PC-9 (cell line): Measurements from ENCODE around the gene OR10K1.
A peak's percentile ranks its signal among the peaks of the same experiment; 100 is the strongest.

Experiments
- CTCF ChIP-seq: fragments of 200-600 bp; sonication (generic); conservative IDR thresholded peaks from 2 replicates; pipeline ENCODE4 v1.6.1; 2017; ENCODE audit warnings: mixed run types, antibody characterized with exemption, mild to moderate bottlenecking, moderate library complexity
- EZH2 ChIP-seq: fragments of 200-600 bp; sonication (generic); IDR thresholded peaks from 2 replicates; pipeline ENCODE4 v1.8.0; 2017; ENCODE audit warnings: antibody characterized with exemption, low read depth

GRCh38 chr1:158506369-158506987, 44.8 kb downstream of the OR10K1 start:
- TF ChIP-seq CTCF: 0 out of 2 replicates have a peak, but pooled peaks have one; percentile 37
- TF ChIP-seq EZH2: no peak
